HG03342 (cell line): Measurements from ENCODE around the gene WNT6.

Experiments
- ATAC-seq: cut with Tn5 transposase; IDR thresholded peaks from one replicate; pipeline ENCODE4 v1.9.1; 2021; ENCODE audit warnings: mild to moderate bottlenecking, moderate library complexity; ENCODE audit not compliant: unreplicated experiment

The WNT6 gene

GRCh38 chr2:218859556-218859987, at the start of gene WNT6:
Gene WNT6, plus strand, starts transcription at chr2:218859805. Its CDS starts 233 bp downstream, at chr2:218860038.
- no peak for ATAC-seq

- ATAC-seq, result no peak
Measured at GRCh38 chr2:218810256-218810655, 49.3 kb upstream of the WNT6 start.

GRCh38 chr2:218811382-218811781, 48.2 kb upstream of the WNT6 start:
- ATAC-seq, result no peak

GRCh38 chr2:218812096-218812815, 47.3 kb upstream of the WNT6 start:
- no peak for ATAC-seq

DNA sequence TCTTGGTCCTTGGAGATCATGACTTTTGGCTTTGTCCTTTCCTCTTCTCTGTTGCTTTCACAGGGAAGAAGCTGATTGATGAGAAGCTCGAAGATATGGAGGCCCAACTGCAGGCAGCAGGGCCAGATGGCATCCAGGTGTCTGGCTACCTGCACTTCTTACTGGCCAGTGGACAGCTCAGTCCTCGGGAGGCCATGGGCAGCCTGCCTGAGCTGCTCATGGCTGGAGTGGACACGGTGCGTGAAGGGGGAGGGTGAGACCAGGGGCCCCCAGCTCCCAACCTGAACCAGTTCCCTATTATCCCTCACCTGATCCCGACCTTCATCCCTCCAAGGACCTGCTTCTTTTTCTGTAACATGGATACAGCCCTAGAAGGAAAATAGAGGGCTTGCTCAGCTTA, 46.7 kb upstream of the WNT6 start:
- ATAC-seq, result no peak

DNA sequence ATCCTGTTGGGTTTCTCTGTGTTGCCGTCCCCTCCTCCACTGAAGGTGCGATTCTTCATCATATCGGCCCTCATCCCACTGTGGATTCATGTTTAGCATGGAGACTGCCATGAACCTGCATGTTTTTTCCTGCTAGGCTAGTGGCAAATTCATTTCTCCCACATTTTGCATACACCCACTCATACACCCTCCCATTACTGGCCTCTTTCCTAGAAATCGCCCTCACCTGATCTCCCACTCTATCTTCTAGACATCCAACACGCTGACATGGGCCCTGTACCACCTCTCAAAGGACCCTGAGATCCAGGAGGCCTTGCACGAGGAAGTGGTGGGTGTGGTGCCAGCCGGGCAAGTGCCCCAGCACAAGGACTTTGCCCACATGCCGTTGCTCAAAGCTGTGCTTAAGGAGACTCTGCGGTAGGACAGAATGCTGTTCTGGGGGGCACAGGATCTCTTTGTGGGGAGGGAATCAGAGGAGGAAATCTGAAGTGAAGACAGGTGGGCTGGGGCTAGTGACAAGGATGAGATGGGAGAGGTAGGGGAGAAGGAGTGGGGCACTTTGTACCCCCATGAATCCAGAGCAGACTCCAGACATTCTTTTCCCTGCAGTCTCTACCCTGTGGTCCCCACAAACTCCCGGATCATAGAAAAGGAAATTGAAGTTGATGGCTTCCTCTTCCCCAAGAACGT, 45.7 kb upstream of the WNT6 start:
- ATAC-seq, result no peak

DNA sequence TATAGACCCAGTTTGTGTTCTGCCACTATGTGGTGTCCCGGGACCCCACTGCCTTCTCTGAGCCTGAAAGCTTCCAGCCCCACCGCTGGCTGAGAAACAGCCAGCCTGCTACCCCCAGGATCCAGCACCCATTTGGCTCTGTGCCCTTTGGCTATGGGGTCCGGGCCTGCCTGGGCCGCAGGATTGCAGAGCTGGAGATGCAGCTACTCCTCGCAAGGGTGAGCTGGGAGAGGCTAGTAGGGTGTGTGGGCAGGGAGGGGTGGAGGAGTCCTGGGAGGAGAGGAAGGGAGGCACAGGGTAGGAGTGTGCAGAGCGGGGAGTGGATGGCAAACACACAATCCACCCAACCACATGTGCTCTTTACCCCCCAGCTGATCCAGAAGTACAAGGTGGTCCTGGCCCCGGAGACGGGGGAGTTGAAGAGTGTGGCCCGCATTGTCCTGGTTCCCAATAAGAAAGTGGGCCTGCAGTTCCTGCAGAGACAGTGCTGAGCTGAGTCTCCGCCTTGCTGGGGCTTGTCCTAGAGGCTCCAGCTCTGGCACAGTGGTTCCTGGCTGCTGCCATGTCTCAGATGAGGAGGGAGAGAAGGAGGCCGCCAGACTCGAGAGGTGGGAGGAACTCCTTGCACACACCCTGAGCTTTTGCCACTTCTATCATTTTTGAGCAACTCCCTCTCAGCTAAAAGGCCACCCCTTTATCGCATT, 44.9 kb upstream of the WNT6 start:
- ATAC-seq, result no peak

DNA sequence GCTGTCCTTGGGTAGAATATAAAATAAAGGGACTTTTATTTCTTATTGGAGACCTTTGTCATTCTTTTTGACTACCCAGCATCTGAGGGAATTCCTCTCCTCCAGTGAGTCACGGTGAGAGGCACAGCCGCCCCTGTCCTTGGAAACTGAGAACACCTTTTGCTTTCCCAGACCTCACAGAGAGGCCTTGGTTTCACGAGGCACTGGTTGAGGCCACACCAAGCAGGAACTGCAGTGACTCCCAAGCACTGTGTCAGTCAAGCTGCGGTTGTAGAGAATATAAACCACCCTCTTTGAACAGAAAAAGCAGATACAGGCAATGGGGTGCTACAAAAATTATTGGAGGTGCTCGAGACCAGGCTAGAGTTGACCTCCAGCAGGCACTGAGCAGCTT, 44.4 kb upstream of the WNT6 start:
- ATAC-seq, result no peak

GRCh38 chr2:218815649-218816048, 44.0 kb upstream of the WNT6 start:
- ATAC-seq, result no peak

GRCh38 chr2:218816561-218817011, 43.0 kb upstream of the WNT6 start:
- no peak for ATAC-seq

DNA sequence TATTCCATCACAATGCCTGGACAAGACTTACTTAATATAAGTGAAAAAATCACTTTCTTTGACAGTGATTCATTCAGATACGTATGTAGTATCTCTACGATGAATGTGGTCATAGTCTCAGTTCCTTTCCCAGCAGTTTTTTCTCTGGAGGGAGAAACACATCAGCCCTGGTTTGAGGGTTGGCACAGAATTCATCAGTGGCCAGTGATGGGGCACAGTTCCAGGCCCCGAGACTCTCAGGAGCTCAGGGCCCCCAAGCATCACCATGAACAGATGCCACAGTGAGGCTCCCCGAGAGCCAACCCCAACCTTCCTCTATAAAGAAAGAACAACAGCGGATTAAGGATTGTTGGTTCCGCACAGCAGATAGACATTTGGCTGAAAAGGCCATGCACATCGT, 40.5 kb upstream of the WNT6 start:
- no peak for ATAC-seq

GRCh38 chr2:218820746-218821369, 38.7 kb upstream of the WNT6 start:
- no peak for ATAC-seq

GRCh38 chr2:218821605-218822211, 37.9 kb upstream of the WNT6 start:
- ATAC-seq, result no peak

DNA sequence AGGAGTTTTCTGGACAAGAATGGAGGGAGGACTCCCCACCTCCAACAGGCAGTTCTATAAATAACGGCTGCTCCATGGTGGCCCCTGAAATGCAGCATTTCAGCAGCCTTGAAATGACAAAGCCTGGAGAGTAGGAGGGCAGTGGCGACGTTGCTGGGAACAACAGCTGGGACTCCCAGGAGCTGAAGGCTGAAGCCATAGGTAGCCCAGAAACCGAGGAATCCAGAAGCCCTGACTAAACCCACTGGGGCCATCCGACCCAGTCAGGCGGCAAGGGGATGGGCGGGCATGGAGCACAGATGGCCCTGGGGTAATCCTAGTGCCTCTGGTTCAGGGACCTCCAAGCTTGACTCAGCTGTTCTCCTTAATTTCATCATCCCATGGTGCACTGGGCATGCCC, 37.0 kb upstream of the WNT6 start:
- ATAC-seq, result no peak

DNA sequence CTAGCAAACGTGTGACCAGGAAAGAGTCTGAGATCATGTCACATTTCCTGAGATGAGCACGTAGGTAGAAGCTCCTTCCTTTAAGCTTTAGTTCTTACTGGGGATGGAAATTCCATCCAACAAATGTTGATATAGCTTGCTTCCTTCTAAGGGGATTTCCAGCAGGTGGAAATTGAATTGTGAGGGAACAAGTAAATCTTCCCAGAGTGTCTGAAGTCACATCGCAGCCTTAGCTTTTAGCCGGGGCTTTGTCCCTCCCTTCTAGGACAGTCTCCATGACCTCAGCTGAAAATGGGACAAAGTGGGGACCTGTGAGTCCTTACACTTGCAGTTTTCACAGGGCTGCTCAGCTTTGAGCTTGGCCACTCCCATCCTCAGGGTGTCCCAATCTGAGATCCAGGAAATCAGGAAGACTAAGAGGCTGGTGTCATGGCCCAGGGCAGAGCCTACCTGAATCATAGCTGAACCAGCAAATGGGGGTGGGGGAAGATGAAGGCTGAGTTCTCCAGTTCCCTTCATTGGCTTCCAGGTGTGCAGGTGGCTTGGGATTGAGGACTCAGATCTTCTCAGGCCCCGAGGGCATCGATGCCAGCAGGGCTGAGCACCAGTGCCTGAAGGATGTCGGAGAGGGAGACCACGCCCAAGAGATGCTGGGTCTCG, 36.3 kb upstream of the WNT6 start:
- no peak for ATAC-seq

- ATAC-seq, result no peak
Measured at GRCh38 chr2:218824004-218824403, 35.6 kb upstream of the WNT6 start.

GRCh38 chr2:218826791-218827190, 32.8 kb upstream of the WNT6 start:
- ATAC-seq, result no peak

- no peak for ATAC-seq
Measured at GRCh38 chr2:218827701-218828476, 31.7 kb upstream of the WNT6 start.

DNA sequence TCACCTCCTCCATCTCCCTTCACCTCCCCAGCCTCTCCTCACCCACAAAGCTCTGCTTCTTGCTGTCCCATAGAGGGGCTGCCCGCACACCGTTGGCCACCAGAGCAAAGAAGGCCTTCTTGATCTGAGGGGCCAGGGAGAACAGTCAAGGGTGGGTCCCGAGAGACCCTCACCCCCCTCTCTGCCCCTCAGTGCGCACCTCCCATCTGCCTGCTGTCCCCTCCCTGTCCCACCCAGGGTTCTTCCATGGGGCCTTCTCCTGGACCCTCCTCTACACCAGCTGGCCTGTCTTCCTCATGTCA, 31.2 kb upstream of the WNT6 start:
- ATAC-seq, result no peak

GRCh38 chr2:218829868-218830451, 29.6 kb upstream of the WNT6 start:
- ATAC-seq, result no peak
